HCT116 (cell line): ENCODE results near the gene YWHAQ. TPM values are rescaled to one million over a fixed set of nuclear protein-coding genes. Genes with fewer than 3 reads are reported as not detected.

Experiments used
- ATAC-seq: fragments of 200-7000 bp; cut with Tn5 transposase; 2 replicates; pipeline ENCODE4 v1.9.1; 2020; ENCODE audit warnings: mild to moderate bottlenecking, moderate library complexity
- BruUV-seq: library from RNA; stranded (reverse); fragments of 400-500 nt; replicated peaks from 2 replicates; lab custom pipeline; 2021; lab: Mats Ljungman, UMichigan
- CTCF ChIA-PET: fragments of 300-600 bp; sonication (Branson Sonifier 250); formaldehyde crosslinking; loops from one replicate; lab custom pipeline; 2021; ENCODE audit warnings: antibody characterized with exemption; lab: Charles Lee
- POLR2A ChIA-PET: fragments of 300-600, 350-600 bp; sonication (Branson Sonifier 250); formaldehyde crosslinking; loops from one replicate; lab custom pipeline; 2021; ENCODE audit warnings: antibody characterized with exemption; lab: Charles Lee
- RAD21 ChIA-PET, 2 experiments: fragments of 300-600 bp; sonication (Branson Sonifier 250); formaldehyde crosslinking; loops; one replicate each; lab custom pipeline; 2023; ENCODE audit warnings: low total read pairs in 2 of 2; ENCODE audit not compliant: uncharacterized antibody in 2 of 2, unreplicated experiment in 2 of 2, low non-redundant PET in 1 of 2; lab: Charles Lee
- DNase-seq: peaks from one replicate; pipeline ENCODE4 v3.0.0-alpha.2; 2010; ENCODE audit warnings: low read depth, low spot score
- H2AFZ ChIP-seq: fragments of 200-600 bp; shearing (Covaris generic), sonication (generic); 2 replicates; pipeline ENCODE4 v1.6.1; 2017; ENCODE audit warnings: low read depth, mixed run types, mixed read lengths, antibody characterized with exemption, low read length; ENCODE audit not compliant: poor library complexity, severe bottlenecking
- H3K27ac ChIP-seq: 2 replicates; pipeline ENCODE4 v1.5.1; 2012; ENCODE audit warnings: low read depth, low read length
- H3K27me3 ChIP-seq: fragments of 200-600 bp; sonication (generic); 2 replicates; pipeline ENCODE4 v1.6.1; 2016; ENCODE audit warnings: mixed run types, low read length, mixed read lengths; ENCODE audit not compliant: insufficient read depth
- H3K36me3 ChIP-seq, 2 experiments: fragments of 200-500 bp in 1 of 2; fragments of 200-600 bp in 1 of 2; sonication (Bioruptor generic) in 1 of 2; sonication (generic) in 1 of 2; 2 replicates each; pipeline versions ENCODE4 v1.5.1 to v1.6.1; 2014 to 2016; ENCODE audit warnings: low read length in 2 of 2, inconsistent platforms in 1 of 2, mixed read lengths in 1 of 2, mixed run types in 1 of 2; ENCODE audit not compliant: insufficient read depth in 2 of 2, control insufficient read depth in 1 of 2
- H3K4me1 ChIP-seq, 2 experiments: fragments of 200-600 bp in 1 of 2; sonication (generic) in 1 of 2; 2 replicates each; pipeline versions ENCODE4 v1.5.1 to v1.6.1; 2012 to 2017; ENCODE audit warnings: low read length in 2 of 2, inconsistent platforms in 1 of 2, mild to moderate bottlenecking in 1 of 2, mixed read lengths in 1 of 2, mixed run types in 1 of 2, moderate library complexity in 1 of 2; ENCODE audit not compliant: insufficient read depth in 2 of 2, control insufficient read depth in 1 of 2
- H3K4me2 ChIP-seq: fragments of 200-600 bp; sonication (generic); 2 replicates; pipeline ENCODE4 v1.6.1; 2017; ENCODE audit warnings: mixed run types, low read length, mixed read lengths
- H3K4me3 ChIP-seq, 2 experiments: fragments of 200-600 bp in 1 of 2; sonication (generic) in 1 of 2; replicated peaks in 1 of 2; 2 replicates each; pipeline ENCODE4 v1.5.1; 2011 to 2016; ENCODE audit warnings: low read length in 2 of 2, control low read depth in 1 of 2, low read depth in 1 of 2, mild to moderate bottlenecking in 1 of 2, mixed read lengths in 1 of 2, mixed run types in 1 of 2
- H3K79me2 ChIP-seq: fragments of 200-600 bp; sonication (generic); 2 replicates; pipeline ENCODE4 v1.6.1; 2017; ENCODE audit warnings: mild to moderate bottlenecking, mixed run types, low read length, moderate library complexity, mixed read lengths; ENCODE audit not compliant: insufficient read depth
- H3K9ac ChIP-seq: fragments of 200-600 bp; sonication (generic); 2 replicates; pipeline ENCODE4 v1.6.1; 2016; ENCODE audit warnings: low read length, mixed read lengths
- H3K9me2 ChIP-seq: fragments of 200-600 bp; sonication (generic), shearing (Covaris generic); 2 replicates; pipeline ENCODE4 v1.6.1; 2017; ENCODE audit warnings: mixed run types, mild to moderate bottlenecking, moderate library complexity; ENCODE audit not compliant: insufficient read depth
- H3K9me3 ChIP-seq, 2 experiments: fragments of 200-500 bp in 1 of 2; fragments of 200-600 bp in 1 of 2; sonication (Bioruptor generic) in 1 of 2; sonication (generic) in 1 of 2; 2 replicates each; pipeline ENCODE4 v1.6.1; 2014 to 2017; ENCODE audit warnings: low read length in 2 of 2, mixed read lengths in 2 of 2, inconsistent platforms in 1 of 2, low read depth in 1 of 2, mild to moderate bottlenecking in 1 of 2, mixed run types in 1 of 2, moderate library complexity in 1 of 2; ENCODE audit not compliant: control insufficient read depth in 1 of 2, insufficient read depth in 1 of 2
- H4K20me1 ChIP-seq: fragments of 200-600 bp; sonication (generic), shearing (Covaris generic); 2 replicates; pipeline ENCODE4 v1.6.1; 2017; ENCODE audit warnings: mixed run types, mild to moderate bottlenecking, moderate library complexity; ENCODE audit not compliant: insufficient read depth
- CTCF ChIP-seq, 3 experiments: fragments of 200-600 bp in 1 of 3; sonication (generic) in 1 of 3; IDR thresholded peaks in 2 of 3; conservative IDR thresholded peaks in 1 of 3; 2 replicates each; pipeline ENCODE4 v1.5.1; 2012 to 2017; ENCODE audit warnings: low read depth in 2 of 3, low read length in 2 of 3, antibody characterized with exemption in 1 of 3, borderline replicate concordance in 1 of 3, control low read depth in 1 of 3, mild to moderate bottlenecking in 1 of 3, mixed read lengths in 1 of 3, mixed run types in 1 of 3, moderate library complexity in 1 of 3; ENCODE audit not compliant: insufficient read depth in 1 of 3
- ELF1 ChIP-seq: IDR thresholded peaks from 2 replicates; pipeline ENCODE4 v1.6.1; 2012; ENCODE audit warnings: low read depth, borderline replicate concordance
- EZH2 ChIP-seq: fragments of 200-600 bp; sonication (generic); IDR thresholded peaks from 2 replicates; pipeline ENCODE4 v1.6.1; 2017; ENCODE audit warnings: antibody characterized with exemption, mixed run types
- RAD21 ChIP-seq: IDR thresholded peaks from 2 replicates; pipeline ENCODE4 v1.6.1; 2012; ENCODE audit warnings: low read depth, mild to moderate bottlenecking
- SP1 ChIP-seq: IDR thresholded peaks from 2 replicates; pipeline ENCODE4 v1.6.1; 2012; ENCODE audit warnings: low read depth
- YY1 ChIP-seq: IDR thresholded peaks from 2 replicates; pipeline ENCODE4 v1.6.1; 2011; ENCODE audit warnings: low read length, low read depth, moderate library complexity, mild to moderate bottlenecking; ENCODE audit not compliant: insufficient replicate concordance; ENCODE audit errors: extremely low read depth
- ZFX ChIP-seq: fragments of 450-650 bp; IDR thresholded peaks from 2 replicates; pipeline ENCODE4 v1.6.1; 2017
- intact Hi-C: fragments of 100-400 bp; cut with micrococcal nuclease; formaldehyde crosslinking; loops from 2 replicates; pipeline ENCODE4 v1.10.0; 2022
- total RNA-seq: library from RNA; stranded (reverse); gene quantifications from one replicate; pipeline ENCODE4 v1.2.1, GENCODE V29; 2021; ENCODE audit not compliant: unreplicated experiment

YWHAQ gene
- total RNA-seq, 1 experiment from 2014 or later, result 365 TPM

DNA sequence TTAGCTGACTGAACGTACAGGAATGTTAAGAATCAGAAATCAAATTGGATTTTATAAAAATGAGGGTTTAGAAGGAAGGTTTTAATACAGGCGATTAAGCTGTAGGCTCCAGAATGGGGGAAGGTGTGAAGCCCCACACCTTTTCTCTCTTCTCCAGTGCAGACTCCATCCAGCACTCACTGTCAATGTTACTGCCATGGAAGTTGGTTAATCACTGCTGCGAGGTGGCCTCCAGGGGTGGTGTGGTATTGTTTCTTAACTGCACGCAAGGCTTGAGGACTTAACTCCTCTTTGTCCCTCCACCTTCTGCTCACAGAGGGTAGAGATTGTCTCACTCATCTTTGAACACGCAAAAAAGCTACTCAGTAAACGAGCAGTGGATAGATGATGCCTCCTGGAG, 26.9 kb upstream of the YWHAQ start:
- POLR2A ChIA-PET, result no interaction called here
- Histone ChIP-seq H3K27ac (no peak overlapping the region), H3K79me2 (no peaks in the 10 kb centered on the region), H2AFZ (no peak overlapping the region), H3K9me3 (no peaks in the 10 kb centered on the region), H3K27me3 (no peaks in the 10 kb centered on the region), H3K36me3 (no peaks in the 10 kb centered on the region), H4K20me1 (no peaks in the 10 kb centered on the region), H3K4me3 (no peak overlapping the region), H3K9ac (no peak overlapping the region), H3K4me2 (no peak overlapping the region), H3K9me2 (no peaks in the 10 kb centered on the region), H3K4me1 (peaks cover 0 to 7% of the 10 kb centered on the region in 2 experiments; a peak in 1 of 4 replicates)
- ATAC-seq (peak; percentile 61), DNase-seq (no peak)
- RAD21 ChIA-PET, result no interaction called here
- no TSS peak for BruUV-seq
- TF ChIP-seq ELF1 (no peak), CTCF (IDR thresholded peaks at IDR 0.05 in 2 of 3, conservative IDR thresholded peaks at IDR 0.05 in 1 of 3; ENCODE audit: borderline replicate concordance in 1 of 3, insufficient read depth in 1 of 3, low read depth in 2 of 3, low read length in 2 of 3) (0 out of 6 replicates have a peak, but pooled peaks of 1 of the 3 experiments have one; percentile 11)
- CTCF ChIA-PET, result no interaction called here
- intact Hi-C loops, result no loop called here

DNA sequence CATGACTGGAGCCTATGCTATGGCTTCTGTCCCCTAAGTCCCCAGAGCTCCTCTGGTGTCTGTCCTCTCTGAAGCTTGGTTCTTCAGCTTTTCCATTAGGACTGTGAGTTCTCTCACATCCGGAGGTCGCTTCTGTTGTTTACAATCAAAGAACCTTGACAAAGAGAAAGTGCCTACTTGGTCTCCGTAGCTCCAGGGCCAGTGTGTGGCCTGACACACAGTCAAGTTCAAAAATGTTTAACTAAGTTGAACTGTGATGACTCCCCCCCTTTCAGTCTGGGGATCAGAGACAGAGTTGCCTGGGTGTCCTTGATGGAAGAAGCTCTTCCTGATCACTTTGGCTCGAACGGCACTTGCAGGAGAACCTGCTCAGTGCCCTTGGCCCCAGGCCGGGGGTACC, 26.3 kb upstream of the YWHAQ start:
- TF ChIP-seq YY1 (no peak), SP1 (no peak), EZH2 (no peak), ZFX (no peak), RAD21 (no peak)
- H3K4me2 ChIP-seq, result no peak overlapping the region
- H3K9me3 ChIP-seq, result no peaks in the 10 kb centered on the region
- no peak overlapping the region for H2AFZ ChIP-seq
- ATAC-seq (no peak), DNase-seq (no peak)
- intact Hi-C loops, result no loop called here
- H3K9me2 ChIP-seq, result no peaks in the 10 kb centered on the region
- no peak overlapping the region for H3K27ac ChIP-seq
- ChIA-PET RAD21 (no interaction called here), CTCF (no interaction called here), POLR2A (no interaction called here)
- H3K4me3 ChIP-seq, result no peak overlapping the region
- BruUV-seq, result no TSS peak
- H3K79me2 ChIP-seq, result no peaks in the 10 kb centered on the region
- no peaks in the 10 kb centered on the region for H4K20me1 ChIP-seq
- H3K4me1 ChIP-seq, result peaks cover 0 to 7% of the 10 kb centered on the region in 2 experiments; a peak in 1 of 4 replicates
- no peaks in the 10 kb centered on the region for H3K36me3 ChIP-seq
- peaks cover 3% of the 10 kb centered on the region; the same call in 1 of the 2 replicates for H3K27me3 ChIP-seq
- H3K9ac ChIP-seq, result no peak overlapping the region
